GM12892 (cell line): ENCODE measurements around the gene CELF2.

Source experiments
- POLR2A ChIP-seq: IDR thresholded peaks from 2 replicates; pipeline ENCODE4 v1.6.1; 2011; ENCODE audit warnings: low read depth, low read length, control low read depth
- POLR2AphosphoS5 ChIP-seq: IDR thresholded peaks from 2 replicates; pipeline ENCODE4 v1.6.1; 2011; ENCODE audit warnings: low read depth, low read length, control low read depth

GRCh38 chr10:10994360-10994759 lies 23.3 kb upstream of the CELF2 start:
- TF ChIP-seq POLR2AphosphoS5 (no peak), POLR2A (no peak)
